VCaP (cell line): ENCODE data around the gene KNOP1.

Experiments used
- H3K27ac ChIP-seq: fragments of 450-650 bp; 2 replicates; pipeline ENCODE4 v1.5.1; 2017
- TF ChIP-seq, protein P1 (sequence below): fragments of 450-650 bp; conservative IDR thresholded peaks from 2 replicates; pipeline ENCODE4 v1.5.1; 2017; ENCODE audit warnings: mild to moderate bottlenecking, moderate library complexity

The KNOP1 gene

DNA sequence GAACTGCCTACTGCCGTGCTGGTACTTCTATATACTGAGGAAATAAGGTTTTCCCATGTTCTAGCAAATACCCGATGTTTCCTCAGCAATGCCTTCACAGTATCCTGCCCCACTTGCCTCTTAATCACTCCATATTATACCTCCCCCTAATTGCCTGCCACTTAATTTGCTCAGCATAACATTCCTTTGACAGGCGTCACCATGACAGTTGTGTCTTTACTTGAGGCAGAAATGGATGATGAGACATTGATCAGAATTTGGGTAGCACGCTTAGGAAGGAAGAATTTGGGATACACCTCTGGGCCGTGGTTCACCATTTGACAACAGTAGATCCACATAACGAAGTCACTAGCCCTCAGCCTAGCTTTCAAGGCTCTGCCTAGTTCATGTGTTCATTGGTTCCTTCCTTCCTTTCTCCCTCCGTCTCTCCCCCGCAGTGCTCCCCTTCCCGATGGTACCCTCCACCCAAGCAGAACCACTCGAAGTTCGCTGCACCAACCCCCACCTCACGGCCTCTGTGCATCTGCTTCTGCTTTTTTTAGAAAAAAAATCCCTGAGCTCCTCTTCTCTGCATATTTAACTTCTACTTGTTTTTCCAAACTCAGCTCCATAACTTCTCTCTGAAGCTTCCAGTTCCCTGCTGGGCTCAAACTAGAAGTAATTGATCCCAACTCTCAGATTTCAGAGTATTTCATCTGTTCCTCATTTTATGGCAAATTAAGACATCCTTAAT, 19.4 kb upstream of the KNOP1 start:
- TF ChIP-seq, protein P1, sequence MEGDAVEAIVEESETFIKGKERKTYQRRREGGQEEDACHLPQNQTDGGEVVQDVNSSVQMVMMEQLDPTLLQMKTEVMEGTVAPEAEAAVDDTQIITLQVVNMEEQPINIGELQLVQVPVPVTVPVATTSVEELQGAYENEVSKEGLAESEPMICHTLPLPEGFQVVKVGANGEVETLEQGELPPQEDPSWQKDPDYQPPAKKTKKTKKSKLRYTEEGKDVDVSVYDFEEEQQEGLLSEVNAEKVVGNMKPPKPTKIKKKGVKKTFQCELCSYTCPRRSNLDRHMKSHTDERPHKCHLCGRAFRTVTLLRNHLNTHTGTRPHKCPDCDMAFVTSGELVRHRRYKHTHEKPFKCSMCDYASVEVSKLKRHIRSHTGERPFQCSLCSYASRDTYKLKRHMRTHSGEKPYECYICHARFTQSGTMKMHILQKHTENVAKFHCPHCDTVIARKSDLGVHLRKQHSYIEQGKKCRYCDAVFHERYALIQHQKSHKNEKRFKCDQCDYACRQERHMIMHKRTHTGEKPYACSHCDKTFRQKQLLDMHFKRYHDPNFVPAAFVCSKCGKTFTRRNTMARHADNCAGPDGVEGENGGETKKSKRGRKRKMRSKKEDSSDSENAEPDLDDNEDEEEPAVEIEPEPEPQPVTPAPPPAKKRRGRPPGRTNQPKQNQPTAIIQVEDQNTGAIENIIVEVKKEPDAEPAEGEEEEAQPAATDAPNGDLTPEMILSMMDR = no peak
- H3K27ac ChIP-seq = no peak overlapping the region

DNA sequence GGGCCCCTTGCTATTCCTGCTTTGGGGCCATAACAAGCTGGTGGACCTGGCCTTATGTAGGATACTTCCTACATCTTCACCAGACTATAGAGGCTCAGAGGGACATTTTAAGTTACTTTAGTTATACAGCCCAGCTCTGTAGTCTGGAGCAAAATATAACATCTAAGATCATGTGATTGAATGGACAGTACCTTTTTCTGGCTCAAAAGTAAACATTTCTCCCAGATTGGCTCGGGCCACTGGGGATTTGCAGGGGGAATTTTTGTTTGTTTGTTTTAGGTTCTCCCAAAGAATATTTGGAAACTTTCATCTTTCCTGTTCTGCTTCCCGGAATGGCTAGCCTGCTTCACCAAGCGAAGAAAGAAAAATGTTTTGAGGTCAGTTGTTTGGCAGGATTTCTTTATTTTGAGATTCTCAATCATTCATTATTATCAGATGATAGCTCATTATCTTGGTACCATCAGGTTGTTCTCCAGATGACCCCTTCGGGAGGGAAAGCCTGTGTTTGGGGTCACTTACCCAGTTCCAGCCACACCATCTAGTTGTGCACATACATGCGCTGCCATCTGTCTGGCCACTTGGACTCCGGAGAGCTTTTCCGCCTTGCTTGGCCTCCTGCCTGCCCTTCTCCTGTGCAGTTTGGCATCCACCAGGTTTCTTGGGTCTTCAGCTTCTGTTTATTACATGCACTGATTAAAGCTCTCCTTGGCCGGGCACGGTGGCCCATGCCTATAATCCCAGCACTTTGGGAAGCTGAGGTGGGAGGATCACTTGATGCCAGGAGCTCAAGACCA, 17.2 kb upstream of the KNOP1 start:
- TF ChIP-seq, protein P1 = no peak

DNA sequence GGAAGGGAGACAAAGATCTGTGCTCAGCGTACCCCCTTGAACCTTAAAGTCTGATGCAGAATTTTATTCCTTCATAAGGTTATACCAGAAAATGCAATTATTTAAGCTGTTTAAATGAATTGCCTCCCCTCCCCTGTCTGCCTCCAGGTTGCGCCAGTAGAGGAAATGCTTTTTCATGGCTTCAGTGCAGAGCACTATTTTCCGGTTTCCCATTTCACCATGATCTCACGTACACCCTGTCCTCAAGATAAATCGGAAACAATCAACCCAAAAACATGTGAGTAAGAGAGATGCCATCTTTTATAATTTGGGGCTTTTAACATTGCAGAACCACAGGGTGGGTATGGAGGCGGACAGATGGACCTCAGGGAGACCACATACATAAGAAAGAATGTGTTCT, 15.5 kb upstream of the KNOP1 start:
- no peak overlapping the region for H3K27ac ChIP-seq

More for the DNA sequence above, 17.2 kb upstream of the KNOP1 start:
- H3K27ac ChIP-seq = no peak overlapping the region

DNA sequence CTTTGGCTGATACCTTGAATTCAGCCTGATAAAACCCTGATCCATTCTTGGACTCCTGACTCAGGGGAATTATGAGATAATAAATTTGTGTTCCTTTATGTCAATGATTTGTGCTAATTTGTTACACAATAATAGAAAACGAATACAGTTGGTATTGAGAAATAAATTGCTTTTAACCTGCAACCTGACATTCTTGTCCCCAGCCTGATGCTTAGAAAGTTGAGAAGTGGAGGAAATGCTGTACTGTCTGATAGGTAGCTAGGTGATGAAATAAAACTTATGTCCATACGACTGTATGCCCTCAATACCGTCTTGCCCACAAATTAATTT, 10.6 kb upstream of the KNOP1 start:
- no peak overlapping the region for H3K27ac ChIP-seq
- TF ChIP-seq, protein P1 = no peak

More for the DNA sequence above, 15.5 kb upstream of the KNOP1 start:
- TF ChIP-seq, protein P1 = no peak

DNA sequence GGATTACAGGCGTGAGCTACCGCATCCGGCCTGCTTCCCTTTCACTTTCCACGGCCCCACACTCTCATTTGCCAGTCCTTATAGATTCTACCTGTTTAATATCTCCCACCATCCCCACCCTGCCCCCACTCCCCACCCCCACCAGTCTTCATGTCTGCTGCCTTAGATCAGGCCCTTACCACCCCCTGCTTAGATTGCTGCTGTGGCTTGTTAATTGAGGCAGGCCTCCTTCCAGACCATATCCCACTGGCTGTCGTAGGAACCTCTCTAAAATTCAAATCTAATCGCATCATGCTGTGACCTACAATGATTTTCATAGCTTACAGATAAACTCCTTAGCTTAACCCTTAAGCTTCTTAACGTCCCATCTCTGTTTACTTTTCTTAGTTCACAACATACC, 5.0 kb upstream of the KNOP1 start:
- TF ChIP-seq, protein P1 = no peak
- H3K27ac ChIP-seq = no peak overlapping the region

DNA sequence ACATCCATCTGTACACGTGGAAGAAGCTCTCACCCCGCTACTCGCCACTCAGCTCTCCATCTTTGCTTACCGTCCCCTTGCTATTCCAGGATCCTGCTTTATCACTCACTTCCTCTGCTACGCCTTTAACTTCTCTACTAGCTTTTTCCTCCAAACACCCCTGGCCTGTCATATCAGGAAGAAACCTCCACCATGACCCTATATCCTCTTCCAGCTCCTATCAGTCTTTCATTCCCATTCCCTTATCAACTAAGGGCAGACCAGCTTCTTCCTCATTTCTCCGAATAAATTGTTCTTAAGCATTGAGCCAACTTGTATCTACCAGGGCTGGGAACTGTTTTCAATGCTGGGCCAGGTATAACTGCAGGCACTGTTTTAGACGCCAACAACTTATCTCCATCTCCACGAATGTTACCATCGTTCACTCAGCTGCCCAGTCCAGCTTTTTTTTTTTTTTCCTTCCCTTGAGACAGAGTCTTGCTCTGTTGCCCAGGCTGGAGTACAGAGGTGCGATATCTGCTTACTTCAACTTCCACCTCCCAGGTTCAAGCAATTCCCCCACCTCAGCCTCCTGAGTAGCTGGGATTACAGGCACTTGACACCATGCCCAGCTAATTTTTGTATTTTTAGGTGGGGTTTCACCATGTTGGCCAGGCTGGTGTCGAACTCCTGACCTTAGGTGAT, 4.4 kb upstream of the KNOP1 start:
- TF ChIP-seq, protein P1 = no peak
- H3K27ac ChIP-seq = no peak overlapping the region

DNA sequence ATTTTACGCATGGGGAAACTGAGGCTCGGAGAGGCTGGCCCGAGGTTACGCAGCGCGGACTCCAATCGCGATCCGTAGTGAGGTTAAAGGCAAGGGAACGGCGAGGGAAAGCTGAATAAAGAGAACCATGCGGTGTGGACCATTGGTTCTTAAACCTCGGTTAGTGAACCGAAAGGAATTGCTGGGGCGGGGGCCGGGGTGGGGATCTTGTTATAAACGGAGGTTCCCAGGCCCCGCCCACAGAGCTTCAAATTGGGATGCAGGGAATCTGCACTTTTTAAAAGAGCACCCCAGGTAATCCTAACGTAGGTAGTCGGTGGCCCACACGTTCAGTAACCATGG, 568 bp upstream of the KNOP1 start:
- TF ChIP-seq, protein P1 = no peak
- peak overlapping the region; percentile 71 for H3K27ac ChIP-seq
